OCI-LY3 (cell line): Measurements from ENCODE around the gene RAB11FIP5.

Source experiments
- EZH2phosphoT487 ChIP-seq: fragments of 200-600 bp; shearing (Covaris generic); IDR thresholded peaks from 2 replicates; pipeline ENCODE4 v1.6.1; 2018; ENCODE audit warnings: antibody characterized with exemption, mixed run types, low read depth
- TF ChIP-seq, protein P1 (sequence below): fragments of 200-600, 300-600 bp; sonication (generic); IDR thresholded peaks from 2 replicates; pipeline ENCODE4 v1.5.1; 2014; ENCODE audit warnings: antibody characterized with exemption, low read length, low read depth

DNA sequence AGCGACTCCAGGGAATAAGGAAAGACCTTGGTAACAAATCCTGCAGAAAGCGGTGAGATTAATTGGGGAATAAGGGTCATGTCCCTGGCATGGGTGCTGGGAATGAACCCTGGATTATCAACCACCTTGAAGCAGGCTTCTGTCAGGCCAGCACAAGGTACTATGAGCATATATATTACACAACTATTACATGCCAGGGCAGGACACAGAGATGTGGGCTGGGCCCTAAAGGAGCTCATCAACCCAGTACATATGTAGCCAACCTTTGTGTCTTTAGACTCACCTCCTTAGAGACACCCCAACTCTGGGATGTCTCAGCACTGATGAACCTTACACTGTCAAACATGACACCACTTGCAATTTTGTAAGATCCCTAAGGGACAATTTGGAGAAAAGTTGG lies 44.6 kb downstream of the RAB11FIP5 start:
- TF ChIP-seq, protein P1, sequence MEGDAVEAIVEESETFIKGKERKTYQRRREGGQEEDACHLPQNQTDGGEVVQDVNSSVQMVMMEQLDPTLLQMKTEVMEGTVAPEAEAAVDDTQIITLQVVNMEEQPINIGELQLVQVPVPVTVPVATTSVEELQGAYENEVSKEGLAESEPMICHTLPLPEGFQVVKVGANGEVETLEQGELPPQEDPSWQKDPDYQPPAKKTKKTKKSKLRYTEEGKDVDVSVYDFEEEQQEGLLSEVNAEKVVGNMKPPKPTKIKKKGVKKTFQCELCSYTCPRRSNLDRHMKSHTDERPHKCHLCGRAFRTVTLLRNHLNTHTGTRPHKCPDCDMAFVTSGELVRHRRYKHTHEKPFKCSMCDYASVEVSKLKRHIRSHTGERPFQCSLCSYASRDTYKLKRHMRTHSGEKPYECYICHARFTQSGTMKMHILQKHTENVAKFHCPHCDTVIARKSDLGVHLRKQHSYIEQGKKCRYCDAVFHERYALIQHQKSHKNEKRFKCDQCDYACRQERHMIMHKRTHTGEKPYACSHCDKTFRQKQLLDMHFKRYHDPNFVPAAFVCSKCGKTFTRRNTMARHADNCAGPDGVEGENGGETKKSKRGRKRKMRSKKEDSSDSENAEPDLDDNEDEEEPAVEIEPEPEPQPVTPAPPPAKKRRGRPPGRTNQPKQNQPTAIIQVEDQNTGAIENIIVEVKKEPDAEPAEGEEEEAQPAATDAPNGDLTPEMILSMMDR: no peak
- TF ChIP-seq EZH2phosphoT487: no peak
